Upper lobe of right lung (tissue), 1 donor: ENCODE data around the gene DMKN. TPM values are rescaled to one million over a fixed set of nuclear protein-coding genes. Genes with fewer than 3 reads are reported as not detected.
"Not testable (repeated sequence)": the region's sequence is repeated elsewhere in the genome, so short reads cannot be mapped to it uniquely, and the experiment has no call there.

Experiments used
- ATAC-seq: fragments of 200-7000 bp; cut with Tn5 transposase; one replicate; pipeline ENCODE4 v1.9.1; 2020; ENCODE audit warnings: mild to moderate bottlenecking, moderate library complexity
- DNase-seq: peaks from one replicate; pipeline ENCODE4 v3.0.0-alpha.2; 2020
- H3K27ac ChIP-seq: fragments of 200-600 bp; one replicate; pipeline ENCODE4 v1.8.0; 2022
- H3K27me3 ChIP-seq: fragments of 200-600 bp; one replicate; pipeline ENCODE4 v1.8.0; 2022; ENCODE audit warnings: mild to moderate bottlenecking
- H3K36me3 ChIP-seq: fragments of 200-600 bp; one replicate; pipeline ENCODE4 v1.8.0; 2022
- H3K4me1 ChIP-seq: fragments of 200-600 bp; one replicate; pipeline ENCODE4 v1.8.0; 2022
- H3K4me3 ChIP-seq: fragments of 200-600 bp; one replicate; pipeline ENCODE4 v1.8.0; 2022; ENCODE audit warnings: mild to moderate bottlenecking
- H3K9me3 ChIP-seq: fragments of 200-600 bp; one replicate; pipeline ENCODE4 v1.8.0; 2022
- CTCF ChIP-seq: fragments of 200-600 bp; IDR thresholded peaks from one replicate; pipeline ENCODE4 v1.8.0; 2022; ENCODE audit warnings: antibody characterized with exemption
- intact Hi-C: fragments of 100-400 bp; cut with DNase I; formaldehyde crosslinking; loops from one replicate; pipeline ENCODE4 v1.11.0; 2022
- total RNA-seq: library from RNA; stranded (reverse); fragmentation: NEBNext Ultra II Directional; extraction: Animal tissue kit (Norgen Biotek cat#: 25700); gene quantifications from one replicate; pipeline ENCODE4 v1.2.1, GENCODE V29; 2021
- donor health status: DM: no; HTN: yes; CAD: no; lungs with severe emphysema.

Gene DMKN
- total RNA-seq, 1 donor from 2014 or later, result 79.8 TPM

- H3K27me3 ChIP-seq, result no peaks in the 10 kb centered on the region
- H3K36me3 ChIP-seq, result no peaks in the 10 kb centered on the region
- intact Hi-C loops, result no loop called here
- no peak for DNase-seq
- no peak for TF ChIP-seq CTCF
- H3K4me1 ChIP-seq, result no peaks in the 10 kb centered on the region
- H3K4me3 ChIP-seq, result no peak overlapping the region
- H3K9me3 ChIP-seq, result no peaks in the 10 kb centered on the region
- no peak overlapping the region for H3K27ac ChIP-seq
- no peak for ATAC-seq
Measured at GRCh38 chr19:35470128-35470527, 43.3 kb downstream of the DMKN start.

GRCh38 chr19:35468637-35469036 lies 44.8 kb downstream of the DMKN start:
- TF ChIP-seq CTCF, result peak; percentile 68
- H3K4me3 ChIP-seq, result no peak overlapping the region
- no peaks in the 10 kb centered on the region for H3K4me1 ChIP-seq
- H3K27ac ChIP-seq, result no peak overlapping the region
- no peaks in the 10 kb centered on the region for H3K36me3 ChIP-seq
- H3K27me3 ChIP-seq, result no peaks in the 10 kb centered on the region
- peak; percentile 96 for ATAC-seq
- DNase-seq, result peak; percentile 74
- no peaks in the 10 kb centered on the region for H3K9me3 ChIP-seq
- intact Hi-C loops, result loop anchor here (10.0 kb wide), 1 partner anchor 114 kb away; the partner anchor contains the start of gene FFAR3

- no peak for DNase-seq
- no peak overlapping the region for H3K27ac ChIP-seq
- intact Hi-C loops, result loop anchor here (10.0 kb wide), 1 partner anchor 111 kb away; the partner anchor contains the start of gene FFAR3
- peaks cover 19% of the 10 kb centered on the region for H3K4me1 ChIP-seq
- no peaks in the 10 kb centered on the region for H3K9me3 ChIP-seq
- TF ChIP-seq CTCF, result no peak
- no peaks in the 10 kb centered on the region for H3K27me3 ChIP-seq
- no peak overlapping the region for H3K4me3 ChIP-seq
- H3K36me3 ChIP-seq, result no peaks in the 10 kb centered on the region
- no peak for ATAC-seq
Measured at GRCh38 chr19:35466259-35466658, 47.2 kb downstream of the DMKN start.

GRCh38 chr19:35462956-35463355 lies 50.5 kb downstream of the DMKN start:
- not testable (repeated sequence) for DNase-seq, H3K4me3 ChIP-seq, H3K9me3 ChIP-seq, H3K27me3 ChIP-seq, H3K27ac ChIP-seq, ATAC-seq, H3K36me3 ChIP-seq
- intact Hi-C loops, result loop anchor here (10.0 kb wide), 1 partner anchor 108 kb away; the partner anchor contains the start of gene FFAR3
- peaks cover 40% of the 10 kb centered on the region for H3K4me1 ChIP-seq

- peak; percentile 63 for ATAC-seq
- peak overlapping the region; percentile 13 for H3K27ac ChIP-seq
- intact Hi-C loops, result loop anchor here (10.0 kb wide), 1 partner anchor 108 kb away; the partner anchor contains the start of gene FFAR3
- DNase-seq, result no peak
- H3K36me3 ChIP-seq, result no peaks in the 10 kb centered on the region
- H3K27me3 ChIP-seq, result no peaks in the 10 kb centered on the region
- no peak for TF ChIP-seq CTCF
- no peak overlapping the region for H3K4me3 ChIP-seq
- no peaks in the 10 kb centered on the region for H3K9me3 ChIP-seq
- H3K4me1 ChIP-seq, result peaks cover 40% of the 10 kb centered on the region
Measured at GRCh38 chr19:35462476-35462953, 50.9 kb downstream of the DMKN start.

GRCh38 chr19:35461788-35462187 lies 51.7 kb downstream of the DMKN start:
- ATAC-seq, H3K27me3 ChIP-seq, H3K36me3 ChIP-seq, H3K27ac ChIP-seq, DNase-seq, H3K4me3 ChIP-seq, H3K9me3 ChIP-seq: not testable (repeated sequence)
- H3K4me1 ChIP-seq, result peaks cover 40% of the 10 kb centered on the region
- intact Hi-C loops, result loop anchor here (10.0 kb wide), 1 partner anchor 107 kb away; the partner anchor contains the start of gene FFAR3

- Histone ChIP-seq H3K36me3 (no peaks in the 10 kb centered on the region), H3K27me3 (no peaks in the 10 kb centered on the region), H3K4me3 (no peak overlapping the region), H3K9me3 (no peaks in the 10 kb centered on the region), H3K27ac (no peak overlapping the region), H3K4me1 (peaks cover 40% of the 10 kb centered on the region)
- ATAC-seq (no peak), DNase-seq (peak; percentile 67)
- no peak for TF ChIP-seq CTCF
- intact Hi-C loops, result loop anchor here (10.0 kb wide), 1 partner anchor 106 kb away; the partner anchor contains the start of gene FFAR3
Measured at GRCh38 chr19:35461060-35461459, 52.4 kb downstream of the DMKN start.
